ENCODE results near the gene NCAPG2. TPM values are rescaled to one million over a fixed set of nuclear protein-coding genes. Genes with fewer than 3 reads are reported as not detected.

Gene NCAPG2
- total and polyA plus RNA-seq, 2 donors (not counting 1 experiment from before 2014, with no cell fraction given) = 10.9 to 18.7 TPM

DNA sequence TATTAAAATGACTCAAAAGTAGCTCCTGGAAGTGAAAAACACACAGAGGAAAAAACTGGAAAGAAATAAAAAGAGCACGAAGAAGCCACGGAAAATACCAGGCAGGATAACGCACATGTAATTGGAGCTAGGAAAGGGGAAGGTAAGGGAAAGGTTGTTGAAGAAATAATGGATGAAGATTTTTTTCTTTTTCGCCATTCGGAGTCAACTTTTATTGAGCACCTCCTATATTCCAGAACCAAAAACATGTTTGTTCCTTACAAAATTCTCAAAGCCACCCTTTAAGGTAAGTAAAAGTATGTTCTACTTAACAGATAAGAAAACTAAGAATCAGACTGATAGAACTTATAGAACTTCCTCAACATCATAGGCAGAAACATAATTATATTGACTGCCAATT lies 84.2 kb downstream of the NCAPG2 start:
- Histone ChIP-seq H3K27me3 (ENCODE audit: control insufficient read depth, insufficient read depth, low read length) (no peaks in the 10 kb centered on the region), H3K36me3 (ENCODE audit: control insufficient read depth, insufficient read depth, low read length) (peaks cover 3% of the 10 kb centered on the region), H3K4me3 (replicated peaks in 1 of 4; ENCODE audit: control extremely low read depth in 1 of 4, insufficient read depth in 1 of 4, low read depth in 3 of 4, low read length in 4 of 4) (no peak overlapping the region), H3K27ac (ENCODE audit: insufficient read depth, low read length) (no peak overlapping the region), H3K9ac (ENCODE audit: insufficient read depth, low read length) (no peak overlapping the region), H3K4me2 (ENCODE audit: extremely low read depth, insufficient read depth, low read length) (no peak overlapping the region), H4K20me1 (ENCODE audit: control insufficient read depth, extremely low read depth, insufficient read depth, low read length) (no peaks in the 10 kb centered on the region), H2AFZ (ENCODE audit: low read length) (no peak overlapping the region), H3K4me1 (ENCODE audit: control insufficient read depth, extremely low read depth, insufficient read depth, low read length) (no peaks in the 10 kb centered on the region), H3K9me3 (ENCODE audit: control insufficient read depth, insufficient read depth, low read depth, low read length) (no peaks in the 10 kb centered on the region), H3K79me2 (ENCODE audit: control insufficient read depth, insufficient read depth, low read length) (no peaks in the 10 kb centered on the region)
- no peak for DNase-seq (ENCODE audit: low read depth in 2 of 2)
- TF ChIP-seq, protein P1, sequence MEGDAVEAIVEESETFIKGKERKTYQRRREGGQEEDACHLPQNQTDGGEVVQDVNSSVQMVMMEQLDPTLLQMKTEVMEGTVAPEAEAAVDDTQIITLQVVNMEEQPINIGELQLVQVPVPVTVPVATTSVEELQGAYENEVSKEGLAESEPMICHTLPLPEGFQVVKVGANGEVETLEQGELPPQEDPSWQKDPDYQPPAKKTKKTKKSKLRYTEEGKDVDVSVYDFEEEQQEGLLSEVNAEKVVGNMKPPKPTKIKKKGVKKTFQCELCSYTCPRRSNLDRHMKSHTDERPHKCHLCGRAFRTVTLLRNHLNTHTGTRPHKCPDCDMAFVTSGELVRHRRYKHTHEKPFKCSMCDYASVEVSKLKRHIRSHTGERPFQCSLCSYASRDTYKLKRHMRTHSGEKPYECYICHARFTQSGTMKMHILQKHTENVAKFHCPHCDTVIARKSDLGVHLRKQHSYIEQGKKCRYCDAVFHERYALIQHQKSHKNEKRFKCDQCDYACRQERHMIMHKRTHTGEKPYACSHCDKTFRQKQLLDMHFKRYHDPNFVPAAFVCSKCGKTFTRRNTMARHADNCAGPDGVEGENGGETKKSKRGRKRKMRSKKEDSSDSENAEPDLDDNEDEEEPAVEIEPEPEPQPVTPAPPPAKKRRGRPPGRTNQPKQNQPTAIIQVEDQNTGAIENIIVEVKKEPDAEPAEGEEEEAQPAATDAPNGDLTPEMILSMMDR (conservative IDR thresholded peaks at IDR 0.05 in 1 of 2, IDR thresholded peaks at IDR 0.05 in 1 of 2; ENCODE audit: low read depth in 1 of 2, low read length in 2 of 2) = no peak
- no peak for TF ChIP-seq EZH2 (IDR thresholded peaks at IDR 0.05; ENCODE audit: low read length, missing control alignments)

DNA sequence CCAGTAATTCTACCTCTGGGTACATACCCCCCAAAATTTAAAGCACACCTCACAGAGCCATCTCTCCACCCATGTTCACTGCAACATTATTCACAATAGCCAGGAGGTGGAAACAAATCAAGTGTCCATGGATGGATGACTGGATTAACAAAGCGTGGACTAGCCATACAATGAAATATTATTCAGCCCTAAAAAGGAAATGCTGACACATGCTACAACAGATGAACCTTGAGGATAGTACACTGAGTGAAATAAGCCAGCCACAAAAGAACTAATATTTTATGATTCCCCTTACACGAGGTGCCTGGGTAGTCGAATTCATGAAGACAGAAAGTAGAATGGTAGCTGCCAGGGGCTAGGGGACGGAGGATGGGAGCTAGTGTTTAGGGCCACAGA lies 85.9 kb downstream of the NCAPG2 start:
- Histone ChIP-seq H2AFZ (ENCODE audit: low read length) (no peak overlapping the region), H3K79me2 (ENCODE audit: control insufficient read depth, insufficient read depth, low read length) (no peaks in the 10 kb centered on the region), H3K27ac (ENCODE audit: insufficient read depth, low read length) (no peak overlapping the region), H3K27me3 (ENCODE audit: control insufficient read depth, insufficient read depth, low read length) (no peaks in the 10 kb centered on the region), H3K4me2 (ENCODE audit: extremely low read depth, insufficient read depth, low read length) (no peak overlapping the region), H4K20me1 (ENCODE audit: control insufficient read depth, extremely low read depth, insufficient read depth, low read length) (no peaks in the 10 kb centered on the region), H3K4me1 (ENCODE audit: control insufficient read depth, extremely low read depth, insufficient read depth, low read length) (peaks cover 2% of the 10 kb centered on the region), H3K9ac (ENCODE audit: insufficient read depth, low read length) (no peak overlapping the region), H3K4me3 (replicated peaks in 1 of 4; ENCODE audit: control extremely low read depth in 1 of 4, insufficient read depth in 1 of 4, low read depth in 3 of 4, low read length in 4 of 4) (no peak overlapping the region), H3K9me3 (ENCODE audit: control insufficient read depth, insufficient read depth, low read depth, low read length) (no peaks in the 10 kb centered on the region), H3K36me3 (ENCODE audit: control insufficient read depth, insufficient read depth, low read length) (peaks cover 3% of the 10 kb centered on the region)
- no peak for DNase-seq (ENCODE audit: low read depth in 2 of 2)
- TF ChIP-seq, protein P1 (conservative IDR thresholded peaks at IDR 0.05 in 1 of 2, IDR thresholded peaks at IDR 0.05 in 1 of 2; ENCODE audit: low read depth in 1 of 2, low read length in 2 of 2) = no peak
- no peak for TF ChIP-seq EZH2 (IDR thresholded peaks at IDR 0.05; ENCODE audit: low read length, missing control alignments)

DNA sequence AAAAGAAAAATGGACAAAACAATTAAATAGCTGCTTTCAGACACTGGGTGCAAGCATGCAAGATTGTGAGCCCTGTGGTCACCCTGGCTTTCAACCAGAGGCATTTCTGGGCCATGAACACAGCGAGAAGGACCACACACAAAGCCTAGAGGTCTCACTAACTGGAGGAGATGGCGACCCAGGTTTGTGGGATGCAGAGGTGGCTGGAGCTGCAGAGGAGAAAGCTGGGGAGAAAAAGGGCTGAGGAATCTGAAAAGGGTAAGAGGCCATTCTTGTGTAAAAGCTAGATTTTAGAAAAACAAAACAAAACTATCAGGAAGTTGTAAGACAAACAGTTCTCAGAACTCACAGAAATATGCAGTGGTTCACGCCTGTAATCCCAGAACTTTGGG lies 86.9 kb downstream of the NCAPG2 start:
- peaks cover 3% of the 10 kb centered on the region for H3K36me3 ChIP-seq (ENCODE audit: control insufficient read depth, insufficient read depth, low read length)
- no peaks in the 10 kb centered on the region for H4K20me1 ChIP-seq (ENCODE audit: control insufficient read depth, extremely low read depth, insufficient read depth, low read length)
- no peak overlapping the region for H2AFZ ChIP-seq (ENCODE audit: low read length)
- no peaks in the 10 kb centered on the region for H3K79me2 ChIP-seq (ENCODE audit: control insufficient read depth, insufficient read depth, low read length)
- H3K27ac ChIP-seq (ENCODE audit: insufficient read depth, low read length) = no peak overlapping the region
- H3K4me3 ChIP-seq (replicated peaks in 1 of 4; ENCODE audit: control extremely low read depth in 1 of 4, insufficient read depth in 1 of 4, low read depth in 3 of 4, low read length in 4 of 4) = no peak overlapping the region
- no peak overlapping the region for H3K4me2 ChIP-seq (ENCODE audit: extremely low read depth, insufficient read depth, low read length)
- H3K4me1 ChIP-seq (ENCODE audit: control insufficient read depth, extremely low read depth, insufficient read depth, low read length) = peaks cover 2% of the 10 kb centered on the region
- H3K27me3 ChIP-seq (ENCODE audit: control insufficient read depth, insufficient read depth, low read length) = no peaks in the 10 kb centered on the region
- H3K9me3 ChIP-seq (ENCODE audit: control insufficient read depth, insufficient read depth, low read depth, low read length) = no peaks in the 10 kb centered on the region
- no peak for TF ChIP-seq EZH2 (IDR thresholded peaks at IDR 0.05; ENCODE audit: low read length, missing control alignments)
- TF ChIP-seq, protein P1 (conservative IDR thresholded peaks at IDR 0.05 in 1 of 2, IDR thresholded peaks at IDR 0.05 in 1 of 2; ENCODE audit: low read depth in 1 of 2, low read length in 2 of 2) = no peak
- peak; percentile 23 to 83 for DNase-seq (ENCODE audit: low read depth in 2 of 2)
- no peak overlapping the region for H3K9ac ChIP-seq (ENCODE audit: insufficient read depth, low read length)
